GM21423 (cell line): ENCODE results near the gene ANK2.

Experiments
- ATAC-seq: cut with Tn5 transposase; IDR thresholded peaks from one replicate; pipeline ENCODE4 v1.9.1; 2021; ENCODE audit warnings: mild to moderate bottlenecking, moderate library complexity; ENCODE audit not compliant: unreplicated experiment

Gene ANK2

GRCh38 chr4:113433116-113433515 lies 383.7 kb downstream of the ANK2 start:
- no peak for ATAC-seq
